Measurements from ENCODE around the gene C6orf47.

Gene C6orf47

GRCh38 chr6:31666337-31666965 is 5.9 kb upstream of the C6orf47 start:
- no peak for DNase-seq (ENCODE audit: extremely low spot score)
- CTCF ChIA-PET: interaction anchor here (1.0 to 3.5 kb wide), 2 partner anchors 9 to 14 kb away, joined by 3 to 14 read pairs; partner anchors contain the start of gene LY6G5C
- POLR2A ChIA-PET: interaction anchor here (1.0 kb wide), 1 partner anchor 161 kb away, joined by 3 read pairs; the partner anchor contains the start of gene HSPA1B
- TF ChIP-seq, protein P1, sequence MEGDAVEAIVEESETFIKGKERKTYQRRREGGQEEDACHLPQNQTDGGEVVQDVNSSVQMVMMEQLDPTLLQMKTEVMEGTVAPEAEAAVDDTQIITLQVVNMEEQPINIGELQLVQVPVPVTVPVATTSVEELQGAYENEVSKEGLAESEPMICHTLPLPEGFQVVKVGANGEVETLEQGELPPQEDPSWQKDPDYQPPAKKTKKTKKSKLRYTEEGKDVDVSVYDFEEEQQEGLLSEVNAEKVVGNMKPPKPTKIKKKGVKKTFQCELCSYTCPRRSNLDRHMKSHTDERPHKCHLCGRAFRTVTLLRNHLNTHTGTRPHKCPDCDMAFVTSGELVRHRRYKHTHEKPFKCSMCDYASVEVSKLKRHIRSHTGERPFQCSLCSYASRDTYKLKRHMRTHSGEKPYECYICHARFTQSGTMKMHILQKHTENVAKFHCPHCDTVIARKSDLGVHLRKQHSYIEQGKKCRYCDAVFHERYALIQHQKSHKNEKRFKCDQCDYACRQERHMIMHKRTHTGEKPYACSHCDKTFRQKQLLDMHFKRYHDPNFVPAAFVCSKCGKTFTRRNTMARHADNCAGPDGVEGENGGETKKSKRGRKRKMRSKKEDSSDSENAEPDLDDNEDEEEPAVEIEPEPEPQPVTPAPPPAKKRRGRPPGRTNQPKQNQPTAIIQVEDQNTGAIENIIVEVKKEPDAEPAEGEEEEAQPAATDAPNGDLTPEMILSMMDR (IDR thresholded peaks at IDR 0.05; ENCODE audit: control extremely low read depth, extremely low read depth, low read depth, missing control alignments): no peak

GRCh38 chr6:31665501-31666336 is 5.1 kb upstream of the C6orf47 start, which contains the start of gene CSNK2B:
TSS of gene CSNK2B (plus strand) at chr6:31666080. CDS start at chr6:31666832, 752 bp downstream.
- POLR2A ChIA-PET: interaction anchor here (0.6 to 3.3 kb wide), 10 partner anchors 10 to 1501 kb away, joined by 3 to 15 read pairs (median 3); partner anchors contain the start of genes ABHD16A, APOM, BAG6 and HSPA1B

DNA sequence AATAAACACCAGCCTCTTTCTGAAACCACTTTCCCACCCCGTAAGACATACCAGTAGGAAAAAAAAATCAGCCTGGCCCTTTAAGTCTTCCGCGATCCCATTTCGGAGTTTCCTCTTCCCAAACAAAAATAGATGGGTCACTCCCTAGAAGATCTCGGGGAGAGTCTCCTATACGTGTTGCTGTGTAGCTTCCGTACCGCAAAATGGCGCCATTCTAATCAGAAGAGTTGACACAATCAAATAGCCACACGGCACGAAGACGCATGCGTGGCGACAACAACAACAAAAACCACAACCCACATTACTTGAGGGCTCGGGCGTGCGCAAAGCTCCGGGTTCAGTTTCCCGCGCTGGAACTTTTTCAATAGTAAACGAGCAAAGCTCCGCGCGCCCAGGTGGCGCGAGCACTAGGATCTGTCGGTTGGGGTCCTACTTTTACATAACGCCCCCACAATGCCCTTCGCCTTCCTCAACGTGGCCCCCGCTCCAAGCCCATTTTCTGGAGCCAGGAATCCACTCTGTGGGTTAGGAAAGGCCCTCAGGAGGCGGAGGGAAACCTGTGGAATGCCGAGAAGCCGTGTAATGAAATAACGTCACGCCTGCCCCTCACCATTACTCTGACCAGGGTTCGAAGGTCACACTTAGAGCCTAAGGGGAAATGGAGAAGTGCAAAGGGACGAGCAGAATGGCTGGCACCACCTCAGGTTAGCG is 4.4 kb upstream of the C6orf47 start, which contains the start of gene GPANK1:
GPANK1 (minus strand) TSS at position 208 of the 711 bp plus-strand sequence. CDS start 519 bp downstream, outside the sequence.
- POLR2A ChIA-PET: interaction anchor here (0.6 to 3.3 kb wide), 8 partner anchors 10 to 1502 kb away, joined by 3 to 15 read pairs (median 4); partner anchors contain the start of genes ABHD16A, APOM, BAG6 and HSPA1B
- peak; percentile 81 for DNase-seq (ENCODE audit: extremely low spot score)
- CTCF ChIA-PET: interaction anchor here (0.9 to 4.2 kb wide), 6 partner anchors 10 to 131 kb away, joined by 3 to 27 read pairs (median 4); partner anchors contain the start of genes ATP6V1G2, BAG6 and NFKBIL1
- TF ChIP-seq, protein P1 (IDR thresholded peaks at IDR 0.05; ENCODE audit: control extremely low read depth, extremely low read depth, low read depth, missing control alignments): no peak

More at GRCh38 chr6:31665501-31666336, 5.1 kb upstream of the C6orf47 start, which contains the start of gene CSNK2B:
- TF ChIP-seq, protein P1 (IDR thresholded peaks at IDR 0.05; ENCODE audit: control extremely low read depth, extremely low read depth, low read depth, missing control alignments): no peak
- DNase-seq (ENCODE audit: extremely low spot score): peak; percentile 97
- CTCF ChIA-PET: interaction anchor here (0.9 to 3.5 kb wide), 3 partner anchors 11 to 131 kb away, joined by 3 to 14 read pairs (median 3); partner anchors contain the start of gene LY6G5C

DNA sequence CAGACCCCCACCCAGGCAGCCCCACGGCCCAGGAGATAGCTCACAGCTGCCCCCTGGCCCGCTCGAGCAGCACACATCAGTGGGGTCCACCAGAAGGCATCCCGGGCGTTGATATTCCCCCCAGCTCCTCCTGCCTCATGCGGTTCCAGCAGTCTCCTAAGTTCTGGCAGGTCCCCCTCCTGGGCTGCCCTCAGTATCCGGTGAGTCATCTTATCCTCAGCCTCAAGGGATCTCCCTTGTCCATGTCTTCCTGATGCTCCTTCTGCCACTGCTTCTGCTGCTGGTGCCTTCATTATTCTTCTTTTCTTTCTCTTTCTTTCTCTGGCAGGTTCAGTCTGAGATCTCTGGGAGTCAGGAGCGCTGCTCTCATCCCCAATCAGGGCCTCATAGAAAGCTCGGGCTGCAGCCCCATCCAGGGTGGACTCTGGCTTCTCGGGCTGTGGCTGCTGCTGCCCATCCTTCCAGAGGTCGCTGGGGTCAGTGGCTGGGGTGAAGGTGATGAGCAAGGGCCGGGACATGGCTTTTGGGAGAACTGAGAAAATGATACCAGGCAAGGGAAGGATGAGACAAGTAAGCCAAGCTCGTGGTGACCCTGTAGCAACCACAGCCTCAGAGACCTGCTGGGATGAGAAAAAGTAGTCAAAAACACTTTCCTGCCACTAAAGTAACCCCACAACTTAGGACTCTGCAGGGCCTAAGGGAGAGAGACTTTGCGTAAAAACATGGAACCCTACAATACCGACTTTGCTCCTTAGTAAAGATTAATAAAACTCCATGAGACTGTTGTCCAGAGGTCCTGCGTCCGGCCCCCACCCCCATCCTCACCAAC is 3.6 kb upstream of the C6orf47 start:
- POLR2A ChIA-PET: interaction anchor here (0.6 to 3.3 kb wide), 10 partner anchors 9 to 1036 kb away, joined by 3 to 15 read pairs (median 3); partner anchors contain the start of genes ABHD16A, APOM, BAG6 and HSPA1B
- TF ChIP-seq, protein P1 (IDR thresholded peaks at IDR 0.05; ENCODE audit: control extremely low read depth, extremely low read depth, low read depth, missing control alignments): no peak
- no peak for DNase-seq (ENCODE audit: extremely low spot score)
- CTCF ChIA-PET: interaction anchor here (0.9 to 4.2 kb wide), 11 partner anchors 9 to 288 kb away, joined by 3 to 27 read pairs (median 4); partner anchors contain the start of genes ATP6V1G2, BAG6 and NFKBIL1

DNA sequence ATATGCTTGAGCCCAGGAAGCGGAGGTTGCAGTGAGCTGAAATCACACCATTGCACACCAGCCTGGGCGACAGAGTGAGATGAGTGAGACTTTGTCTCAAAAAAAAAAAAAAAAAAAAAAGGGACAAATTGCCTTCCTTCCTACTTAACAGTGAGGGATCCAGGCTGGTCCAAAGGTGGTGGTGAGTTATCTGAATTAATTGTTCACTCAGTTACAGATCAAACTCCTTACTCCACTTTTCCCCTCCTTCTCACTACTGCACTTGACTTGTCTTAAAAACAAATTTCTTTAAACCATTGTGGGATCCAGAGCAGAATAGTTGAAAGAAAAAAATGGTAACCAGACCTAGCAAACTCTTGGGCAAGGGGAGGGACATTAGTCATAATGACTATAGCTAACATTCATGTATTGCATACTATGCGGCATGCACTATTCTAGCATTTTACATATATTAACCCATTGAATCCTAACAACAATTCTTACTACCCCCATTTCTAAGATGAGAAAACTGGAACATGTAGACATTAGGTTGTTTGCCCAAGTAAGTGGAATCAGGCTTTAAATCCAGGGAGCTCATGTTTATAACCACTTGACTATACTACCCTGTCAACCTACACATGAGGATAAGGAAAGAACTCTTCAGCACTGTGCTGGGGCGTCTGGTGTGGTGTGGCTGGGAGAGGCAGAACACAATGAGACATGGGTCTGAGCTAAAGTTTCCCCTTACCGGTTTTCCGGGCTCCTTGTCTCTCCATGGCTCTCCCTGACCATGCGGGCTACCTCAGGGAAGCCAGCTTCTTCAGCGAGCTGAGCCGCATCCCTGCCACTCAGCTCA is 2.8 kb upstream of the C6orf47 start:
- no peak for DNase-seq (ENCODE audit: extremely low spot score)
- TF ChIP-seq, protein P1 (IDR thresholded peaks at IDR 0.05; ENCODE audit: control extremely low read depth, extremely low read depth, low read depth, missing control alignments): no peak
- CTCF ChIA-PET: interaction anchor here (1.0 to 4.2 kb wide), 9 partner anchors 8 to 289 kb away, joined by 3 to 27 read pairs (median 4); partner anchors contain the start of genes ATP6V1G2, BAG6, MSH5 and NFKBIL1
- POLR2A ChIA-PET: interaction anchor here (0.6 to 3.3 kb wide), 6 partner anchors 8 to 1041 kb away, joined by 3 to 15 read pairs (median 4); partner anchors contain the start of genes APOM, BAG6 and HSPA1B
